Measurements from ENCODE around the gene PTPRM.

DNA sequence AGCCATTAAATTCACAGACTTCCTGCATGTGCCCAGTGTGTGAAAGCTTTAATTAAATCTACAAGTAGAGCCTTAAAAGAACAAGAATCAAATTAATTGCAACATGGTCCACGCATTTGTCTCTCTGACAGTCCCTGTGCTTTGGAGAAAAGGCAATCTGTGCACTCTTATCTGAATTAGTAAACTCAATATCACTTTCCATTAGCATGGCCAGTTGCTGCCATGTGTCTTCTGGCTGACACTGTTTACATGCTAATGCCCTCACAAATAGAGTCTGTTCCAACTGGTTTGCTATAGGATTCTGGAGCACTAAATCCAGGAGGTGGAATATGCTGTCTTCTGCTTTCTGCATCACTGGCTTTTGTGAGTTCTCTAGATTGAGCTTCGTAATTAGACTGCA is 607.7 kb downstream of the PTPRM start:
- TF ChIP-seq ZFP30 (CRISPR knock-in tag; IDR thresholded peaks at IDR 0.05) (no peak), ARNTL (CRISPR knock-in tag; IDR thresholded peaks at IDR 0.05; ENCODE audit: borderline replicate concordance, low read depth) (no peak), ZFP3 (CRISPR knock-in tag; IDR thresholded peaks at IDR 0.05) (no peak), PPARA (CRISPR knock-in tag; IDR thresholded peaks at IDR 0.05; ENCODE audit: borderline replicate concordance) (no peak), SNAI2 (CRISPR knock-in tag; IDR thresholded peaks at IDR 0.05) (no peak), TOX (CRISPR knock-in tag; IDR thresholded peaks at IDR 0.05; ENCODE audit: borderline replicate concordance) (no peak)

Measured in SK-N-SH treated with all-trans-retinoic acid at 6 μM for 48 hours (cell line).